Measurements from ENCODE around the gene SLC25A12.
"Not testable (repeated sequence)": the region's sequence is repeated elsewhere in the genome, so short reads cannot be mapped to it uniquely, and the experiment has no call there.

Gene SLC25A12

GRCh38 chr2:171813729-171814128 is 80.3 kb downstream of the SLC25A12 start:
- TF ChIP-seq CTCF (IDR thresholded peaks at IDR 0.05; ENCODE audit: low read length, missing control alignments): no peak
- no peak overlapping the region for H3K4me3 ChIP-seq (replicated peaks; ENCODE audit: low read depth, low read length)
- DNase-seq (ENCODE audit: low read depth): no peak

- no peak overlapping the region for H3K4me3 ChIP-seq (replicated peaks; ENCODE audit: low read depth, low read length)
- no peak for TF ChIP-seq CTCF (IDR thresholded peaks at IDR 0.05; ENCODE audit: low read length, missing control alignments)
- DNase-seq (ENCODE audit: low read depth): no peak
Observed at GRCh38 chr2:171813126-171813525, 80.9 kb downstream of the SLC25A12 start.

- no peak overlapping the region for H3K4me3 ChIP-seq (replicated peaks; ENCODE audit: low read depth, low read length)
- peak; percentile 42 for TF ChIP-seq CTCF (IDR thresholded peaks at IDR 0.05; ENCODE audit: low read length, missing control alignments)
- peak; percentile 65 for DNase-seq (ENCODE audit: low read depth)
Observed at GRCh38 chr2:171811245-171811628, 82.8 kb downstream of the SLC25A12 start.

- DNase-seq (ENCODE audit: low read depth): peak; percentile 53
- no peak overlapping the region for H3K4me3 ChIP-seq (replicated peaks; ENCODE audit: low read depth, low read length)
- TF ChIP-seq CTCF (IDR thresholded peaks at IDR 0.05; ENCODE audit: low read length, missing control alignments): no peak
Observed at GRCh38 chr2:171810422-171811244, 83.4 kb downstream of the SLC25A12 start.

GRCh38 chr2:171808885-171809284 is 85.2 kb downstream of the SLC25A12 start:
- DNase-seq (ENCODE audit: low read depth); H3K4me3 ChIP-seq (replicated peaks; ENCODE audit: low read depth, low read length): not testable (repeated sequence)

- no peak for TF ChIP-seq CTCF (IDR thresholded peaks at IDR 0.05; ENCODE audit: low read length, missing control alignments)
- no peak for DNase-seq (ENCODE audit: low read depth)
- H3K4me3 ChIP-seq (replicated peaks; ENCODE audit: low read depth, low read length): no peak overlapping the region
Observed at GRCh38 chr2:171807831-171808393, 86.1 kb downstream of the SLC25A12 start.

- DNase-seq (ENCODE audit: low read depth): no peak
- H3K4me3 ChIP-seq (replicated peaks; ENCODE audit: low read depth, low read length): no peak overlapping the region
- no peak for TF ChIP-seq CTCF (IDR thresholded peaks at IDR 0.05; ENCODE audit: low read length, missing control alignments)
Observed at GRCh38 chr2:171807119-171807518, 86.9 kb downstream of the SLC25A12 start.
